Esophagus squamous epithelium (tissue), 5 donors: Measurements from ENCODE around the gene GPR179. TPM values are rescaled to one million over a fixed set of nuclear protein-coding genes. Genes with fewer than 3 reads are reported as not detected.
"Not testable (repeated sequence)": the region's sequence is repeated elsewhere in the genome, so short reads cannot be mapped to it uniquely, and the experiment has no call there.

ENCODE experiments used
- DNase-seq: peaks from one replicate; lab custom pipeline; 2025; lab: John Stamatoyannopoulos, UW
- H3K27ac ChIP-seq, 4 donors: fragments of 200-600 bp; sonication (generic); one replicate each; pipeline ENCODE4 v1.5.1; 2016 to 2019; ENCODE audit warnings: mild to moderate bottlenecking in 1 of 4
- H3K27me3 ChIP-seq, 4 donors: fragments of 200-600 bp; sonication (generic); 1 replicate in 3 of 4; 2 replicates in 1 of 4; pipeline versions ENCODE4 v1.5.1 to v1.6.0; 2017 to 2021; ENCODE audit warnings: antibody characterized with exemption in 1 of 4
- H3K36me3 ChIP-seq, 3 donors: fragments of 200-600 bp; sonication (generic); one replicate each; pipeline ENCODE4 v1.5.1; 2016 to 2019
- H3K4me1 ChIP-seq, 3 donors: fragments of 200-600 bp; sonication (generic); one replicate each; pipeline ENCODE4 v1.5.1; 2017 to 2019
- H3K4me3 ChIP-seq, 4 donors: fragments of 200-600 bp; sonication (generic); 1 replicate in 3 of 4; 2 replicates in 1 of 4; pipeline ENCODE4 v1.5.1; 2016 to 2019; ENCODE audit warnings: mild to moderate bottlenecking in 2 of 4, moderate library complexity in 1 of 4
- H3K9me3 ChIP-seq, 3 donors: fragments of 200-600 bp; sonication (generic); one replicate each; pipeline ENCODE4 v1.5.1; 2016 to 2019
- CTCF ChIP-seq, 6 experiments: fragments of 450-650 bp in 4 of 6; fragments of 200-600 bp in 2 of 6; sonication (generic) in 2 of 6; IDR thresholded peaks; one replicate each; pipeline ENCODE4 v1.5.1; 2016 to 2019; ENCODE audit warnings: antibody characterized with exemption in 6 of 6, mild to moderate bottlenecking in 4 of 6, moderate library complexity in 4 of 6
- WGBS, 2 donors: methylation state at CpG; one replicate each; pipeline ENCODE4 v1.1.5; 2018; 5-methylcytosine and 5-hydroxymethylcytosine counted together
- intact Hi-C: fragments of 100-400 bp; cut with DNase I; formaldehyde crosslinking; loops from one replicate; pipeline ENCODE4 v1.15.0; 2022
- total RNA-seq, 4 donors: library from RNA; depleted of rRNA; stranded (reverse); fragments of >200 nt; gene quantifications; one replicate each; pipeline ENCODE4 v1.1.0, GENCODE V29; 2016
- donor health status: DM: yes; HTN: yes; CAD: no.

The GPR179 gene
- total RNA-seq, 4 donors from 2014 or later = under 0.01 TPM; not detected in 3

GRCh38 chr17:38296834-38297517, 46.8 kb downstream of the GPR179 start, which contains the start of gene MRPL45:
MRPL45 (plus strand) TSS chr17:38297168; CDS start chr17:38297184, 16 bp downstream.
- intact Hi-C loops, H3K4me1 ChIP-seq, H3K9me3 ChIP-seq, H3K27me3 ChIP-seq: not testable (repeated sequence)
- Histone ChIP-seq H3K4me3 (peak within 1 kb of the TSS; percentile 34 to 67 (median 52)), H3K27ac (peak within 1 kb of the TSS; percentile 59 to 82 (median 75)), H3K36me3 (peaks cover 0 to 28% (median 0%) of the 10 kb centered on the region in 3 donors)
- 1 to 2% methylated on average over 20 to 45 of the region's 48 CpGs for WGBS, 2 donors
- peak in 1 of 6 experiments; percentile 7 for TF ChIP-seq CTCF (IDR thresholded peaks at IDR 0.05)
- DNase-seq = peak; percentile 68

DNA sequence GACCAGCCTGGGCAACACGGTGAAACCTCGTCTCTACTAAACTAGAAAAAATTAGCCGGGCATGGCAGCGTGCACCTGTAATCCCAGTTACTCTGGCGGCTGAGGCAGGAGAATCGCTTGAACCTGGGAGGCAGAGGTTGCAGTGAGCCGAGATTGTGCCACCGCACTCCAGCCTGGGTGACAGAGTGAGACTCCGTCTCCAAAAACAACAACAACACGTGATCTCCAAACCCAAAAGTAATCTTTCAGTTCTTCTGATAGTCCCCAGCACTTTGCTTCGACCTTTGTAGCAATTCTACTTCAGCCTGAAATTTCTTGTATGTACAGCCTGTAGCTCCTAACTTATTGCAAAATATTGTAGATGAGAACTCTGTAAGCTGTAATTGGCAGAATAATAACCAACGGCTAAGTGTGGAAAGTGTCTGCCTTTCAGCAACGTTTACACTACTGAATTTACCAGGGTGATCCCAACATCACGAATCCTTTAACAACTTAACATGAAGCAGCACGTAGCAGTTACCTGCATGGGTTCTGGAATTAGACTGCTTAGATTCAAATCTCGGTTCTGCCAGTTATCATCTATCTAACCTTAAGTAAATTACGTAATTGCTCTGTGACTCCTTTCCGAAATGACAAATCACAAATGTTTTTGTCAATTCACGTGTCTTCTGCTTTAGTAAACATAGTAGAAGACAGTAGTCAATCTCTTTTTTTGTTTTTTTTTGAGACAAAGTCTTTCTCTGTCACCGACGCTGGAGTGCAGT, 48.0 kb downstream of the GPR179 start:
- intact Hi-C loops, H3K4me3 ChIP-seq: not testable (repeated sequence)
- H3K27ac ChIP-seq = peak overlapping the region in 2 of 4 donors; percentile 14 to 77

DNA sequence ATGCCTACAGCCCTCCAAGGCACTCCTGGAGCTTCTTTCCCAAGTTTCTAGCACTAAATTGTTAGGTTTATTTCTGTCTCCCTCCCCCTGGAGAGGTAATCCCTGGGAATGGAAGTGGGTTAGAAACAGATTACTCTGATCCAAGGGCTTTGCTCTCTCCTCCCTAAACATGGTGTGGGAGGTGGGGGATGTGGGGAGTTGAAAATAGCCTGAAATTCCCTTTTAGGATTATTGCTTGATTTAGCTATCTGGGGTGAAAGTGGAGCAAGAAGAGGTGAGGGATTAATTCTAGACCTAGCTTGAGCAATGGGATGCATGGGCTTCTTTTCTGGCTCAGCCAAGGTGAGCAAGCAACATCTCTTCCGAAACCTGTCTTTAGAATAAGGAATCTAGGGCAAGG, 54.0 kb downstream of the GPR179 start:
- intact Hi-C loops, H3K36me3 ChIP-seq, H3K27ac ChIP-seq, H3K4me3 ChIP-seq, H3K27me3 ChIP-seq, DNase-seq, H3K9me3 ChIP-seq: not testable (repeated sequence)
- H3K4me1 ChIP-seq = peaks cover 5 to 17% (median 6%) of the 10 kb centered on the region in 3 donors
- WGBS, 2 donors = 40 to 78% methylated on average over 1 of the region's 1 CpG

More for the DNA sequence above, 48.0 kb downstream of the GPR179 start:
- H3K27me3 ChIP-seq, DNase-seq, H3K4me1 ChIP-seq, H3K9me3 ChIP-seq: not testable (repeated sequence)
- peaks cover 0 to 16% (median 0%) of the 10 kb centered on the region in 3 donors for H3K36me3 ChIP-seq
- WGBS, 2 donors = 59 to 60% methylated on average over 11 to 19 of the region's 21 CpGs

- H3K27me3 ChIP-seq, intact Hi-C loops, DNase-seq, H3K9me3 ChIP-seq, H3K4me3 ChIP-seq, H3K27ac ChIP-seq, H3K36me3 ChIP-seq: not testable (repeated sequence)
- TF ChIP-seq CTCF (IDR thresholded peaks at IDR 0.05) = peak in 3 of 6 experiments; percentile 20 to 33 (median 24)
- H3K4me1 ChIP-seq = peaks cover 5 to 18% (median 6%) of the 10 kb centered on the region in 3 donors
- WGBS, 2 donors = 42 to 48% methylated on average over 4 of the region's 12 CpGs
These were observed 55.4 kb downstream of the GPR179 start for GRCh38 chr17:38288217-38288827.

GRCh38 chr17:38286501-38287091, 57.2 kb downstream of the GPR179 start:
- peaks cover 5 to 18% (median 6%) of the 10 kb centered on the region in 3 donors for H3K4me1 ChIP-seq
- intact Hi-C loops, H3K36me3 ChIP-seq, H3K27me3 ChIP-seq, DNase-seq, H3K9me3 ChIP-seq: not testable (repeated sequence)
- H3K4me3 ChIP-seq = peak overlapping the region in 1 of 4 donors; percentile 30
- 17 to 40% methylated on average over 3 to 4 of the region's 11 CpGs for WGBS, 2 donors
- peak overlapping the region; percentile 66 to 79 (median 78) for H3K27ac ChIP-seq

DNA sequence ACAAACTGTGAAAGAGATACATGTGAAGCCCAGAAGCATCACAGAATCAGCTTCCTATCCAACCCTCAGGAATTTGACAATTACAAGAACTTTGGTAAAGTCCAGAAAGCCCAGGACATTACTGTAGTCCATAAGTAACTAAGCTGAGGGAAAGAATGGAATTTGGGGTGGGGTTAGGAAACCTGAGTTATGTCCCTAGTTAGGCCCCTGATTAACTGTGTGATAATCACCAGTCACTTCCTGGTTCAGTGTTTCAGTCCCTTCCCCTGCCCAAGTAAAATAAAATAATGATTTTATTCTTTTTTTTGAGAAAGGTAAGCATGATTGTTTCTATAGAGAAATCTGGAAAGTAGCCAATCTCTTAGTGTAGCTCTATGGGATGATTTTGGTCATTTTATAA, 57.8 kb downstream of the GPR179 start:
- H3K36me3 ChIP-seq, intact Hi-C loops, H3K4me3 ChIP-seq, DNase-seq, H3K9me3 ChIP-seq, H3K27me3 ChIP-seq: not testable (repeated sequence)
- Histone ChIP-seq H3K27ac (peak overlapping the region in 1 of 4 donors; percentile 66), H3K4me1 (peaks cover 5 to 18% (median 6%) of the 10 kb centered on the region in 3 donors)

Other genes starting within 250 kb of the GPR179 start
- not detected for gene TBC1D3E, start 216.0 kb downstream of the GPR179 start, total RNA-seq
- gene TBC1D3, start 151.4 kb downstream of the GPR179 start, total RNA-seq = not detected
- gene MRPL45, start 46.8 kb downstream of the GPR179 start, total RNA-seq = 10 to 100 TPM; 21.3 to 33.0 (median 29.9) TPM
- gene SOCS7, start 7.9 kb upstream of the GPR179 start, total RNA-seq = 10 to 100 TPM in 2 of 4 donors, 1 to 10 TPM in 2; 5.9 to 21.8 (median 15.0) TPM
- gene ARHGAP23, start 84.5 kb upstream of the GPR179 start, total RNA-seq = 100 to 1,000 TPM in 2 of 4 donors, 10 to 100 TPM in 2; 75.3 to 180 (median 102) TPM